SK-N-SH (cell line): ENCODE data around the gene RPS27L.

Source experiments
- CTCF ChIP-seq: fragments of 200-600 bp; sonication (generic); IDR thresholded peaks from 2 replicates; pipeline ENCODE4 v1.6.1; 2017; ENCODE audit warnings: antibody characterized with exemption, mild to moderate bottlenecking, moderate library complexity
- MEF2A ChIP-seq: IDR thresholded peaks from 2 replicates; pipeline ENCODE4 v1.4.0; 2012; ENCODE audit warnings: low read depth, borderline replicate concordance
- MXI1 ChIP-seq: IDR thresholded peaks from 2 replicates; pipeline ENCODE4 v1.6.1; 2012; ENCODE audit warnings: mild to moderate bottlenecking, low read depth, low read length, improper control_type of control experiment

- no peak for TF ChIP-seq CTCF
- no peak for TF ChIP-seq MEF2A
- no peak for TF ChIP-seq MXI1
Observed at GRCh38 chr15:63194302-63194701, 37.0 kb upstream of the RPS27L start.
